NCI-H82 treated with DMSO at 0.1 percent for 48 hours (cell line): ENCODE data around the gene SLC1A2.

Experiments
- DNase-seq: peaks from one replicate; lab custom pipeline; 2025; ENCODE audit not compliant: unreplicated experiment; lab: John Stamatoyannopoulos, UW

The SLC1A2 gene

DNA sequence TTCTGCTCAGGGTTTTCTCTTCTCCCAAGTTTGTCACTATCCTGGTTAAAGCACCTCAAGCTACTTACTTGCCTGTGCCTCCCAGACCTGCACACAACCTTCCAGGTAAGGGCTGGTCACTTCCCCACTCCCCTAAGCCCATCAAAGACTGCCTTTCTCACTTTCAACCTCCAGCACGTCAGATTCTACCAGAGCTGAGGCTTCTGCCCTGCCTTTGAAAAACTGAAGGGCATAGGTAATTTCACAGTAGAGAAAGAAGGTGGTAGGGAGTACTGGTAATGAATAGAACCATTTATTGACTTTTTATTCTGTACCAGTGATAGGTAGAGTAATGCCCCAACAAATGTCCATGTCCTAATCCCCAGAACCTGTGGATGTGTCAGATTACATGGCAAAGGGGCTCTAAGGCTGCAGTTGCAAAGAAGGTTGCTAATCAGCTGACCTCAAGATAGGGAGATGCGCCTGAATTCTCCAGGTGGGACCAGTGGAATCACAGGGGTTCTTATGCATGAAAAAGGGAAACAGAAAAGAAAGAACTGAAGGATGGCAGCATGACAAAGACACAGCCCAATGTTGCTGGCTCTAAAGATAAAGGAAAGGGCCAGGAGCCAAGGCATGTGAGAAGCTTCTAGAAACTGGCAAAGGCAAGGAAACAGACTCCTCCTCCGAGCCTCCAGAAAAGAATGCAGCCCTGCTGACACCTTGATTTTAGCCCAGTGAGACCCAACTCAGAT is 89.0 kb downstream of the SLC1A2 start:
- DNase-seq, result no peak

DNA sequence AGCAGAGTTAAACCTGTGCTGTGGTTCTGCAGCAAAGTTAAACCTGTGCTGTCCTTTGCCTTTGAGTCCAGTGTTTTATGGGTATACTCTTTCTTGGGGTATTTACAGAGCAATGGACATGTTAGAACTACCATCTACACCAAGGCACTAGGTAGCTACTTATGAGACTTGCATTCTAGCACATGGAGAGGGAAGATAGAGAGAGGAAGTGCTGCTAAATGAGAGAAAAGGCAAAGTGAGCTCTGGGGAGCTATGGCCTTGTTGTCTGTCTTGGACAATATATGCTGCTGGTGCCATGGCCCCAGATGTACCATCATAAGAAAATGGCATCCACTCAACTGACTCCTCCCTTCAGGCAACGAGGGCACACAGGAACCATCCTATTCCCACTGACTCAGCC is 91.5 kb downstream of the SLC1A2 start:
- no peak for DNase-seq

GRCh38 chr11:35326266-35326879 is 93.0 kb downstream of the SLC1A2 start:
- no peak for DNase-seq

DNA sequence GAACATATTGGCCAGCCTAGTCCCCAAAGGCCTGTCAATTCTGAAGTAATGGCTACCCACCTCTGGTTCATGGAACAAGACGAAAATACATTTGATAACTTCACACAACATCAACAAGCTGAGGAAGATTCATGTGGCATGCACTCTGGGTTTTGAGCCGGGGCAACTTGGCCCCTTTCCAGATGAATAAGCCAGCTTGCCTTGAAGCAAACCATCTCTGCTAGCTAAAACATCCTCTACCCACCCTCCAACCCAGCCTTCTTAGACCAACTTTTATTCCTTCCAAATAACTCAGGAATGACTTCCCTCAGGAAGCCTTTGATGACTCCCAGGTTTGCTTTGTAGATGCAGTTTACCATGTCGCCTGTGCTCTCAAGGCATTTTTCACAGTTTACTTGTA is 94.4 kb downstream of the SLC1A2 start:
- no peak for DNase-seq

DNA sequence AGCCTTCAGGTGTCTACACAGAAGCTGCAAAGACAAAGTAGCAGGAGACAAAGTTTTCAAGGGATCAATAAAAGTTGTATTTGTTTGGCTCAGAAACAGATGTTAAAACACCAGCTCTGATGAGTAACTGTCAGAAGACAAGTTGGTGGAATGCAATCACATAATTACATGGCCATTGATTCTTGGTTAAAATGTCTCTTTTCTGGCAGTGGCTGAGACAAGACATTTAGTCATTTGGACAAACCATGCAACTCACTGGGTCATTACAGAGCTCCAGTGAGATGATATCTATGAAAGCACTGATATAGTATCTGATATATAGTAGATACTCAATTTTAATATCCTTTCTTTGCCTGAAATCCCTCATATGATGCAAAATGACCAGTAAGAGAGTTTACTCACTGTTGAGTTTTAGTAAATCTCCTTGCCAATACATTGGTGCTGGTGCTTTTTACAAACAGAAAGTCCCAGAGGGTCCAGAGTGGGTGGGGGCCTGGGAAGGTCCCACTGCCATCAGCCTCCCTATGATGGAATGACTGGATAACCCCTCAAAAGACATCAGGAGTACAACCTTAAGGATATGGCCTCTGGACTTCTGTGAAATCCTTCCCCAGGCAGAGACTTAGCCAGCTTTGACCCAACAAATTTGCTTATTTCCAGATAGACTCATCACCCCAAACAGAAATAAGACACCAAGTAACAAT is 95.0 kb downstream of the SLC1A2 start:
- no peak for DNase-seq

- no peak for DNase-seq
Measured at GRCh38 chr11:35323076-35323868, 96.1 kb downstream of the SLC1A2 start.

- no peak for DNase-seq
Measured at GRCh38 chr11:35322318-35322979, 96.9 kb downstream of the SLC1A2 start.

DNA sequence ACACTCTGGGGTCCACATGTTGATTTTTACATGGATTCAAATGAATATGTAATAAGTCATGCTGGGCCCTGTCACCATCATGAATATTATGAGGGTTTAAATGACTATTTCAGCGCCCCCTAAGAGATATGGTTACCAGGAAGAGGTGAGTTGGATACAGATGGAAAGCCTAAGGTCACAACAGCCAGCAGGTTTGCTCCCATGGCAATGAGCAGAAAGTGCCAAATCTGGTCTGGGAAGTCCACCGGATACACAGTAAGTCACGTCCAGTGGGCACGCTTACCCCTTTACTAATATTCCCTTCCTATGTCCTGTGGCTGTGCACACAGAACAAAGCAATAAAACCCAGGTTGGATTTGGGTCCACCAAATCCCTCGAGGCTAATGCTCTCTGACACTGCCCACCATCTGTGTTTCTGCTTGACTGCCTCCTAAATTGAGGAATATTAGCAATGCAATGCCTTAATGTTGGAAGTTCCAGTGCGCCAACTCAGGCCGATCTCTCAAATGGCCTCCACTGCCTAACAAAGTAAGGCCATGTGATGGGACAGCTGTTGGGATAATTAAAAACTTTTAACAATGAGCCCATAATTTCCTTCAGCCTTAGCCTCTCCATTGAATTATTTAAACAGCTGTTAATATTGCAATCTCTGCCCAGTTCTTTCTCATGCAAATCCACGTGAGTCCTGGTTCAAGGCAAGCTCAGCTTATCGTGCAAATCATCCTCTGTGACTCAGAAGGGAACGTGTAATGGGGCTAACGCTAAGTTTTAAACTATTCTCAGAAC is 97.6 kb downstream of the SLC1A2 start:
- peak; percentile 15 for DNase-seq

DNA sequence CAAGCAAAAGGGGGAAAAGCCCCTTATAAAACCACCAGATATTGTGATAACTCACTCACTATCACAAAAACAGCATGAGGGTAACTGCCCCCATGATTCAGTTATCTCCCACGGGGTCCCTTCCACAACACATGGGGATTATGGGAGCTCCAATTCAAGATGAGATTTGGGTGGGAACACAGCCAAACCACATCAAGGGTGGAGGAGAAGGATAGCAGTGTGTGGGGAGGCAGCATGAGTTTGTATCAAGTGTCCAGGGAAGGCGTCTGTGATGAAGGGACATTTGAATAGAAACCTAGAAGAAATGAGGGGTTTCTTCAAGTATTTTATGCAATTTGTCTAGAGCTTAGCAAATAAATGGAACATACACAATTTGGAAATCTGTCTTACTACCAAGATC is 98.2 kb downstream of the SLC1A2 start:
- no peak for DNase-seq

DNA sequence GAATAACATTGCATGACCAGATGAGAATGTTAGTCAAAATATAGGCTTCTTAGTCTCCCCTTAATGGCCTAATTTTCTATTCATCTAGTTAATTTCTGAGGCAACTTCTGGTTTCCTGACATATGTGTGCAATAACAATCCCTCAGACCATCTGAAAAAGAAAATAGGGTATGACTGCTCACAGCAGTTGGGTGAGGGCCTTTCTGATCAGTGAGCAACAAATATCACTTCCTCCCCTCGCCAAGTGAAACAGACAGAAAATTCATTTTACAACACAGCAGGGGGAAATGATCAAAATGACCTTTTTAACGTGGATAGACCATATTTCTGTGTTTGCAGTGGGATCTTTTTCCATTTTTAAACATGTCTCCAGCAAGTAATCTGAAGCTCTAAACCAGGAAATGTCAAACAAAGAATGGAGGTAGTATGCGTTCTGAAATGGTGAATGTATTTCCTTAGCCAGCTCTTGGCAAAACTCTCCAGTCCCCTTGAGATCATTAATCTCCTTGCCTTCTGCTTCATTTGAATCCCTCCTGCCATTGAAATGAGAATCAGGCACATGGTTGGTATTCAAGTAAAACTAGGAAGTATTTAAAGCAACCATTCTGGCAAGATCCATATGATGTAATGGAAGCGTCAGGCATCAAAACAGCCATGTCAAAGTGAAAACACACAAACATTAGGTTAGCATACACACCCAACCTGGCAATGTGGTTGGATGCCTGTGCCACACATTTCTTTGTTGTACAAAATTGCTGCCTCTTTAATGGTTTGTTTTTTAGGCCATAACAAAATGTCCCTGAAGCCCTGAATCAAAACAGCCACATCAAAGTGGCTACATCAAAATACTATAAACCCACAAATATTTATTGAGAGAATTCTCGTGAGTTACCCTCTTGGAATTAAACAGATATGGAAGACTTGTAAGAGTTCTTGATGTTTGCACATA is 100.1 kb downstream of the SLC1A2 start:
- DNase-seq, result no peak

GRCh38 chr11:35318309-35318708 is 101.0 kb downstream of the SLC1A2 start:
- no peak for DNase-seq

DNA sequence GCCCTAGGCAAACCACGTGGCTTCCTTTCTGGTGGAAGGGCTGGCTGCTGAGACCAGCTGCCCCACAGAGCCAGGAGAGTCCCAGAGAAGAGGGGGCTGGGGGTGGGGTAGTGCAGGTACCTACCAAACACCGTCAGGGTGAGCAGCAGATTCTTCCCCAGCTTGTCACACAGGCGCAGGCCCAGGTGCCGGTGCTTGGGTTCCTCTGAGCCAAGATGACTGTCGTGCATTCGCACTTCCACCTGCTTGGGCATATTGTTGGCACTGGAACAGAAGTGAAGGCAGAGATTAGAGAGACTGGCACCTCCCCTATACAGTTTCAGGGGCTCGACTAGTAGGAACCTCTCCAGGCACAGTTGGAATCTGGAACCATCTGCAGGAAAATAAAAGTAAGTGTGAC is 102.1 kb downstream of the SLC1A2 start:
- DNase-seq, result no peak

DNA sequence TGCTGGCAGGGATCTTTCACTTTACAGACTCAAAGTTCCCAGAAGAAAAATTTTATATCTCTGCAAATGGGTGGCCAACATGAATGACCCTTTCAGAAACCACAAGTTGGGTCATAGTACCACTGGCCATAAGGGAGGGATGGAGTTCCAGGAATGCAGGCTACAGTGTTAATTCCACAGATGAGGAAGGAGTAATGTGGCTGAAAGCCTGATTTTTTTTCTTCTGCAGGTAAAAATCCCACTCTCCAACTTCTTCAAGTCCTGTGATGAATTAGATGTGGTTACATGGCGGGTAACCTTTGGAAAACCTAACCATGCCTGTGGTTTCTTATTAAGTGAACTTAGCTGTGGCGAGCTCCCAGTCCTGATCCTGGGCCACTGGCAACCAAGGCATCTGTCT is 103.2 kb downstream of the SLC1A2 start:
- no peak for DNase-seq

DNA sequence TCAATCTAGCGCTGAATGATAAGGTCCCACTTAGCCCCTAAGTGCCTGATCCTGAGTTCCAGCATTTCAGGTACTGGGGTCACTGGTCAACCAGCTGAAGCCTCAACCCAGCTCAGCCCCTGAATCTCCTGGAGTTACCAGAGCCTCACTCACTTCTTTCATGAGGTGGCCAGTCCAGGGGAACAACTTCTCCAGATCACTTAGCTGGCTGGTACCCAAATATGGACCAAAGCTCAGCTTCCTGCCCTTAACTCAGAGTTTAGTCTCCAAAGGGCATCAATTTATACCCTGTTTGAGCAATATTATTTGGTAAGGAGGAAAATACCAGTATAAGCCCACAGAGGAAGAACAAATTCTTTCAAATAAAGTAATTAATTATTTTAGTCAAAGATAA is 105.6 kb downstream of the SLC1A2 start:
- no peak for DNase-seq

DNA sequence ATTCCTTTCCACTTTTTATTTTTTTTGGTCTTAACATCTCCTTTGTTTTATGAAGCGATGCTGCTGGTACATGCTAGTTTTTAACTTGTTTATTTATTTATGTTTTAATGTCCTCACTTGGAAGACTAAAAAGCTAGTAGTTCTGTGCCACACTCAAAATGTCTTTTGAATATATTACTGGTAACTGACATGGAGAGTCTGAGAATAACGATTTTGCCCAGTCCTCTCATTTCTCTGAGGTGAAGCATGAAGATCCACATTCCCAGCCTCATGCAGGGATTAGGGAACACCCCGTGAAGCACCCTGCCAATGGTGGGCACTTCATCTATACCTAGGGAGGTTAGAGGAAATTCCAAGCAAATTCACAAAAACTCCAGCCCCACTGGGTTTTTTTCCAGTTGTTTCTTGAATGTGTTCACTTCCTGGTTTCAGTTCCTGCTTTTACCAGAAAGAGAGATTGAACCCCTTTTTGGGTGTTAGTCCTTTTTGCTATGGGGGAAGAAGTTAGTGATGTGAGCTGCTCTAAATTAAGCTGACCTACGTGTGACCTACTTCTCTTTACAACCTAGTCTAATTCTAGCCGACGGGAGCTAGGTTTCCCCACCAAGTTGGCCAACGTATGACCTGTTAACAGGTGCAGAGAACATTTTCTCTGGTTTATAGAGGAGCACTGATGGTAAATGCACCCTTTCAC is 106.1 kb downstream of the SLC1A2 start:
- no peak for DNase-seq

GRCh38 chr11:35311331-35311730 is 108.0 kb downstream of the SLC1A2 start:
- DNase-seq, result no peak

DNA sequence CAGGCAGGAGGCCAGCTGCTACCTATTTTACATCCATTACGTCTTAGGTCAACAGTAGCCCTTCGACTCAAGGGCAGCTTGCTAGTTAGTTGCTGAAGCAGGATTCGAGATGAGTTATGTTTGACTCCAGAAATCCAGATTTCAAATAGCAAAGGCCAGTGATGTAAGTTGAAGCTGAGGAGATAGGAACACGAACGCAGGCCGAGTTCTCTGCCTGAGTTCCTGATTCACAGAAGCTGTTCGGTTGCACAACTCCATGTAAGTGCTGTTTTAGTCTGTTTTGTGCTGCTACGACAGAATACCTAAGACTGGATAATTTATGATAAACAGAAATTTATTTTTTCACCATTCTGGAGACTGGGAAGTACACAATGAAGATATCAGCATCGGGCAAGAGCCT is 111.2 kb downstream of the SLC1A2 start:
- DNase-seq, result no peak

- no peak for DNase-seq
Measured at GRCh38 chr11:35307221-35307621, 112.1 kb downstream of the SLC1A2 start.
